Muscle layer of duodenum (tissue), 2 donors: Measurements from ENCODE around the gene LRP11.
"Not testable (repeated sequence)": the region's sequence is repeated elsewhere in the genome, so short reads cannot be mapped to it uniquely, and the experiment has no call there.

Experiments
- H3K27ac ChIP-seq: one replicate; pipeline ENCODE4 v1.7.0; 2013; ENCODE audit warnings: mild to moderate bottlenecking, low read length
- H3K27me3 ChIP-seq: one replicate; pipeline ENCODE4 v1.7.0; 2013; ENCODE audit warnings: low read depth, mild to moderate bottlenecking, control low read depth, low read length
- H3K36me3 ChIP-seq, 2 donors: one replicate each; pipeline ENCODE4 v1.7.0; 2013; ENCODE audit warnings: low read length in 2 of 2, control low read depth in 1 of 2, mild to moderate bottlenecking in 1 of 2; ENCODE audit not compliant: insufficient read depth in 2 of 2, control insufficient read depth in 1 of 2
- H3K4me1 ChIP-seq, 2 donors: one replicate each; pipeline ENCODE4 v1.7.0; 2013; ENCODE audit warnings: low read length in 2 of 2, mild to moderate bottlenecking in 2 of 2, control low read depth in 1 of 2, moderate library complexity in 1 of 2; ENCODE audit not compliant: insufficient read depth in 2 of 2, control insufficient read depth in 1 of 2
- H3K4me3 ChIP-seq, 2 donors: one replicate each; pipeline ENCODE4 v1.7.0; 2013; ENCODE audit warnings: low read length in 2 of 2, low read depth in 1 of 2, mild to moderate bottlenecking in 1 of 2
- H3K9me3 ChIP-seq, 2 donors: one replicate each; pipeline ENCODE4 v1.7.0; 2013; ENCODE audit warnings: low read length in 2 of 2, control low read depth in 1 of 2, mild to moderate bottlenecking in 1 of 2; ENCODE audit not compliant: control insufficient read depth in 1 of 2
- donor health status: healthy.

LRP11 gene

DNA sequence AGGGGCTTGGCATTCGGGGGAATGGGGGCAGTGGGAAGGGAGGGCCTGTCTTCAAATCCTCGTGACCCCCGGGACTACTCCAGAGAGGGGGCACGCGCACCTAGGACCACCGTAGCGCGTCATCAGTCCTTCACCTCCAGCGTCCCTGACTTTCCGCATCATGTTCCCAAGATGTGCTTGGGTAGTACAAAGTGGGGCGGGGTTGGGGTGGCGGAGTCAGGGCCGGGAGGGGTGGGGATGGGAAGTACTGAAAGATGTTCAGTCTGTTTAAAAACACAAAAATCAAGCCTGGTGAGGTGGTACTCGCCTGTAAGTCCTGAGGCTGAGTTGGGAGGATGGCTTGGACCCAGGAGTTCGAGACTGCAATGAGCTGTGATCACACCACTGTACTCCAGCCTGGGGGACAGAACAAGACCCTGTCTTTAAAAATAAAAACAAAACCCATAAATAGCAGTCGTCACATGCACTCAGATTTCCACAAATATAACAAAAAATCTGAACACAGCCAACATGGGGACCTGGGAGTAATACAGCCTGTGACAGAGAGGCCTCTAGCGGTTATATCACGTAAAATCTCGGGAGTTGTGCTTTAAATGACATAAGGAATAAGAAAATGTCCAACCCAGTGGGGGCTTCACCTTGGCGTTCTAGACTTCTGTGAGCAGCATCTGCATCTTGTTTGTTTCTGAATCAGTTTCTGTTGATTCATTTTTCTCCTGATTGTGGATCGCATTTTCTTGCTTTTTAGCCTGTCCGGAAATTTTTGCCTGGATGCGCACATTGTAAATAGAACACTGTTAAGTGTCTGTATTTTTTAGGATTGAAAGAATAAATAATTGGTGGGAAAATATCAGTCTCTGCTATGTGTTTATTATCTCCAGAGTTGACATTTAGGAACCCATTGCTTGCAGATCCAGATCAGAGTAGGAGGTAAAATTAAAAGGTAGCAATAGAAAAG lies 698 bp upstream of the LRP11 start:
- H3K4me1 ChIP-seq: peaks cover 3 to 10% of the 10 kb centered on the region in 2 donors
- H3K9me3 ChIP-seq: no peaks in the 10 kb centered on the region
- H3K36me3 ChIP-seq: no peaks in the 10 kb centered on the region
- H3K27me3 ChIP-seq: no peaks in the 10 kb centered on the region
- H3K4me3 ChIP-seq: peak overlapping the region; percentile 57 to 82
- H3K27ac ChIP-seq: peak overlapping the region; percentile 36

DNA sequence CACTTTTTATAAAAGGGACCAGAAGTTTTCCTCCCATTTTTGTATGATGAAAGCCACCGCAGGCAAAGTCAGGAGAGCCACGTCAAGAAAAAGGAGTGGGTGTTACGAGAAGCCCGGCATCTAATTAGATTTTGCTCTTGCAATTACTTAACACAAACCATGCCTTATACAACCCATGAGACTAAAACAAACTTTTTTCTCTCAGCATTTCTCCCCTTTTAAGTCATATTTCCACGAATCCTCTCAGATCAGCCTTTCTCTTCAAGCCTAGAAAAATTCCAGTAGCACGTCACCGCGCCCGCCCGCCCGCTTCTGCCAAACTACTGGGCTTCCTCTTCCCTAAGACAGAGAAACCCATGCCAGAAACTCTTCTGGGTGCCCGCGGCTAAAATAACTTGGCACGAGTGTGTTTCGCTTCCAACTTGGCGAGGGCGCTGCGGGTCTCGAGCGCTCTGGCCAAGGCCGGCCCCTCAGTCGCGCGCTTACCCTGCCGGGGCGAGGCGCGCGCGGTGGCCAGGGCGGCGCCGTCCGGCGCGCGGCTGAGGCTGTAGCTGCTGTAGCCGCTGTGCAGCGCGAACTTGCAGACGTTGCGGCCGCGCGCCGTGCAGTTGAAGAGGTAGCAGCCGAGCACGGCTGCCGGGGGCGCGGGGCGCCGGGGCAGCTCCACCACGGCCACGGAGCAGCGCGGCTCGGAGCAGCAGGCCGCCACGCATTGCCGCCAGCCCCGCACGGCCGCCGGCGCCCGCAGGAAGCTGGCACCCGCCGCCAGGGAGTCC lies 1.0 kb downstream of the LRP11 start:
- H3K27me3 ChIP-seq: no peaks in the 10 kb centered on the region
- H3K4me1 ChIP-seq: peaks cover 3 to 10% of the 10 kb centered on the region in 2 donors
- H3K4me3 ChIP-seq: peak overlapping the region; percentile 70 to 82
- no peaks in the 10 kb centered on the region for H3K9me3 ChIP-seq
- no peaks in the 10 kb centered on the region for H3K36me3 ChIP-seq
- H3K27ac ChIP-seq: peak overlapping the region; percentile 85

DNA sequence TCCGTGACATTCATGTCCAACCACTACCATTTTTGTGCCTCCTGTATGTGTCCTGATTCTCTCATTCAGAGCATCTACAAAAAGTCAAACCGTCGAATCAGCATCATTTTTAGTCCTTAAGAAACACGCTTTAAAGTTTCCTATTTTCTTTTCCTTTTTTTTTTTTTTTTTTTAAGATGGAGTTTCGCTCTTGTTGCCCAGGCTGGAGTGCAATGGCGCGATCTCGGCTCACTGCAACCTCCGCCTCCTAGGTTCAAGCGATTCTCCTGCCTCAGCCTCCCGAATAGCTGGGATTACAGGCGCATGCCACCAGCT lies 1.8 kb downstream of the LRP11 start:
- not testable (repeated sequence) for H3K36me3 ChIP-seq, H3K27me3 ChIP-seq, H3K27ac ChIP-seq, H3K4me1 ChIP-seq, H3K9me3 ChIP-seq
- peak overlapping the region in 1 of 2 donors; percentile 82 for H3K4me3 ChIP-seq

DNA sequence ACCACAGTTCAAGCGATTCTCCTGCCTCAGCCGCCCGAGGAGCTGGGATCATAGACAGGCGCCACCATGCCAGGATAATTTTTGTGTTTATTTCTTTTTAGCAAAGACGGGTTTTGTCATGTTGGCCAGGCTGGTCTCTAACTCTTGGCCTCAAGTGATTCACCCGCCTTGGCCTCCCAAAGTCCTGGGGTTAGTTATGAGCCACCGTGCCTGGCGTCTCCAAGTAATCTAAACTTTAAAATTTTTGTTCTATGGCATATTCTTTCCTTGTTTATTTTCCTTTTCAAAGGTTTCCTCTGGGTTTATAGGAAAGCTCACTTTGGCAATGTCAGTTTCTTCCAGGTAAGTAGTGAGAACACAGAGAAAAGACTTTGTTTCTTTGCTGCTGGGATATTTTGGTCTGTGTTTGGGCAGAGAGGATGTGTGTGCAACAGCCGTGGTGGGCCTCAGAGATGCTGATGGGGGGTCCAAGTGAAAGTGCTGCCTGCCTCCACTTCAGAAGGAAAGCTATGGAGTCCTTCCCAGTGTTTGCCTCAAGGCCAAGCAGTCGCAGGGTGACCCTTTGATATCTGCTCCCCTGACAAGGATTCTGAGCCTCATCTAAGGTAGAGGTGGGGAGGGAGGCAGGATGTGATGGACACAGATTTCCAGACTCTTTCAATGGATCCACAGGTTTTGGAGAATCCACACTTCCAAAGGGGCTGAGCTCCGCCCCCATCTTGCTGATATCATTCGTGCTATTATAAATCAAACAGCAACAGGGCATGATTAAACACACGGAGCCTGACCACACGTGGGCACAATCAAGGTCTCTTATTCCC lies 2.3 kb downstream of the LRP11 start:
- Histone ChIP-seq H3K4me1 (peaks cover 3 to 10% of the 10 kb centered on the region in 2 donors), H3K27me3 (no peaks in the 10 kb centered on the region), H3K4me3 (no peak overlapping the region), H3K27ac (no peak overlapping the region), H3K9me3 (no peaks in the 10 kb centered on the region), H3K36me3 (no peaks in the 10 kb centered on the region)

DNA sequence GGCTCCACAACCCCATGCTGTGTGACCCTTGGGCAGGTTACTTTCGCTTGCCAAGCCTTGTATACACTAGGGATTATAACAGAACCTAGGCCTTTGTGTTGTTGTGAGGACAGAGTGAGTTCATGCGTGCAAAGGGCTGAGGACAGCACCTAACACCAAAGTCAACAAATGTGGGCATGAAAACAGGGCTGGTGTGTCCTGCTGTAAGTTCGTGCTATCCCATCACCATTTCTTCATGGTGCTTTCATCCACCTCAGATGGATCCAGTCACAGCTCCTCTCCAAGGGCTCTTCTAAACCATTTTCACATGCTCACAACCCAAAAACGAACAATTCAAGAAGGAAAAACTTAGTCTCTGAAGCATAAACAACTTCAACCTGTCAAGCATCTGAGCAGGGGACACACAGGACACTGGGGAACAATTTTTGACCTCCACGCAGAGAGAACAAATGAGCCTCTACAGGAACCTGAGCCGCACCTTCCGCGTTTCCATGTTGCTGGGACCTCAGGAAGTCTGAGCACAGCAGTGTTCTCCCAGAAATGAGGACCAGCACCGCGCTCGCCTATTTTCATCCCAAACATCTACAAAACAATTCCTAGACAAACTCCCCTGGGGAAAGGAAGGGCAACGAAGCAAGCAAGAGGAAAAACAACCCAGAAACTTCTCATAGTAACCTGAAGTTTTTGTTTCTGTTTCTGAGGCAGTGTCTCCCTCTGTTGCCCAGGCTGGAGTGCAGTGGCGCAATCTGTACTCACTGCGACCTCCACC lies 3.1 kb downstream of the LRP11 start:
- H3K9me3 ChIP-seq: no peaks in the 10 kb centered on the region
- H3K4me3 ChIP-seq: no peak overlapping the region
- H3K27ac ChIP-seq: no peak overlapping the region
- H3K4me1 ChIP-seq: peaks cover 3 to 10% of the 10 kb centered on the region in 2 donors
- H3K36me3 ChIP-seq: no peaks in the 10 kb centered on the region
- no peaks in the 10 kb centered on the region for H3K27me3 ChIP-seq

DNA sequence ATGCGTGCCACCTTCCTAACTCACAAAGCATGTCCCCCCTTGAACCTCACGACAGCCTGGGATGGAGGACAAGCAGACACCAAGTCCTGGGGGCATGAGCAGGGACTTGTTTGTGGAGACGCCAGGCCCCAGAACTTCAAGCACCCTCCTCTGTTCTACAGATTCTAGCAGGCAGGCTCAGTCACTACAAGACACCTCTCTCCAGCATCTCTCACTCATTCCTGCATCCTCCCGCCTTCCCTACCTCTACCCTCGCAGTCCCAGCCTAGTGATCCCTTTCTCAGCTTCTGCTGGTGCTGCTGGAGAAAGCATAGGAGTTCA lies 3.7 kb downstream of the LRP11 start:
- Histone ChIP-seq H3K36me3 (no peaks in the 10 kb centered on the region), H3K9me3 (no peaks in the 10 kb centered on the region), H3K4me3 (no peak overlapping the region), H3K27me3 (no peaks in the 10 kb centered on the region), H3K4me1 (peaks cover 3 to 10% of the 10 kb centered on the region in 2 donors), H3K27ac (no peak overlapping the region)

DNA sequence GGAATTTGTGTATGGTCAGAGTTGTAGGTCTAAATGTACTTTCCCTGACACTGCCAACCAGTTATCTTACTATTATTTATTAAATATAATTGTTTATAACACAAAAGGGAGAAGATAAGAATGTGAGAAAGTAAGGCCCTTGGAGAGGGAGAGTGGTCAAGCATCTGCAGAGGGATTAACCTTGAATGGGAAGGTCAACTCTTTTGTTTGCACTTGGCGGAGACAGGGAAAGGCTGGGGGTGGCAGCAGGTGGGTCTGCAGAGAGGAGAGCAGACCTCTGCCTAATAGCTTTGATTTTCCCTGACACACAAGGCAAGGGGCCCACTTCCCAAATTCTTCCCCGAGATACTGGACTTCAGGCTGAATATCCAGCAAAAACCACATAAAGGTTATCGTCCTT lies 4.2 kb downstream of the LRP11 start:
- H3K4me3 ChIP-seq: no peak overlapping the region
- H3K36me3 ChIP-seq: no peaks in the 10 kb centered on the region
- H3K27ac ChIP-seq: no peak overlapping the region

DNA sequence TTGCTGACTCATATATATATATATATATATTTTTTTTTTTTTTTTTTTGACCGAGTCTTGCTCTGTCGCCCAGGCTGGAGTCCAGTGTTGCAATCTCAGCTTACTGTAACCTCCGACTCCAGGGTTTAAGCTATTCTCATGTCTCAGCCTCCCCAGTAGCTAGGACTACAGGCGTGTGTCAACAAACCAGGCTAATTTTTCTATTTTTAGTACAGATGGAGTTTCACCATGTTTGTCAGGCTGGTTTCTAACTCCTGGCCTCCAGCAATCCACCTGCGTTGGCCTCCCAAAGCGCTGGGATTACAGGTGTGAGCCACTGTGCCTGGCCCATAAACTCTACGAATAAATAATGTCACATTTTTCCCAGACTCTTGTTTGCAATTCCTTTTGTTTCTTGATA lies 4.8 kb downstream of the LRP11 start:
- no peak overlapping the region for H3K4me3 ChIP-seq
- no peaks in the 10 kb centered on the region for H3K9me3 ChIP-seq
- no peak overlapping the region for H3K27ac ChIP-seq
- H3K27me3 ChIP-seq: no peaks in the 10 kb centered on the region
- H3K36me3 ChIP-seq: no peaks in the 10 kb centered on the region
- peaks cover 3 to 11% of the 10 kb centered on the region in 2 donors for H3K4me1 ChIP-seq

More for the DNA sequence above, 4.2 kb downstream of the LRP11 start:
- H3K4me1 ChIP-seq: peaks cover 3 to 13% of the 10 kb centered on the region in 2 donors
- no peaks in the 10 kb centered on the region for H3K27me3 ChIP-seq
- no peaks in the 10 kb centered on the region for H3K9me3 ChIP-seq

DNA sequence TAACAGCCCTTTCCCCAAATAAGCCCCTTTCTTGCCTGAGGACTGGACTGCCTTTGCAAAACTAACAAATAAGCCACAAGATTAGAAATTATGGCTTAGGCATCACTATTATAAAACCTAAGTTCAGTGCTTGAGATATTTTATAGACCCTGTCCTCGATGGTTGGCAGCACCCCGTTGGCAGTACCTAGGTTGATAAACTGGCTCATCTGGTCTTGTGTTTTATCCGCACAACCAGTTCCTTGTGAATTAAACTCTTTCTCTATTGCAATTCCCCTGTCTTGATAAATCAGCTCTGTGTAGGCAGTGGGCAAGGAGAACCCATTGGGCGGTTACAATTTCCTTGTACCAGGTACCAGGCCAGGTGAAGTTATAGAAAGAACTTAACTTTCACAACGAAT lies 6.6 kb downstream of the LRP11 start:
- H3K4me1 ChIP-seq: peaks cover 3 to 8% of the 10 kb centered on the region in 2 donors
- no peaks in the 10 kb centered on the region for H3K27me3 ChIP-seq
- H3K9me3 ChIP-seq: no peaks in the 10 kb centered on the region
- no peaks in the 10 kb centered on the region for H3K36me3 ChIP-seq
- no peak overlapping the region for H3K4me3 ChIP-seq
- H3K27ac ChIP-seq: no peak overlapping the region

DNA sequence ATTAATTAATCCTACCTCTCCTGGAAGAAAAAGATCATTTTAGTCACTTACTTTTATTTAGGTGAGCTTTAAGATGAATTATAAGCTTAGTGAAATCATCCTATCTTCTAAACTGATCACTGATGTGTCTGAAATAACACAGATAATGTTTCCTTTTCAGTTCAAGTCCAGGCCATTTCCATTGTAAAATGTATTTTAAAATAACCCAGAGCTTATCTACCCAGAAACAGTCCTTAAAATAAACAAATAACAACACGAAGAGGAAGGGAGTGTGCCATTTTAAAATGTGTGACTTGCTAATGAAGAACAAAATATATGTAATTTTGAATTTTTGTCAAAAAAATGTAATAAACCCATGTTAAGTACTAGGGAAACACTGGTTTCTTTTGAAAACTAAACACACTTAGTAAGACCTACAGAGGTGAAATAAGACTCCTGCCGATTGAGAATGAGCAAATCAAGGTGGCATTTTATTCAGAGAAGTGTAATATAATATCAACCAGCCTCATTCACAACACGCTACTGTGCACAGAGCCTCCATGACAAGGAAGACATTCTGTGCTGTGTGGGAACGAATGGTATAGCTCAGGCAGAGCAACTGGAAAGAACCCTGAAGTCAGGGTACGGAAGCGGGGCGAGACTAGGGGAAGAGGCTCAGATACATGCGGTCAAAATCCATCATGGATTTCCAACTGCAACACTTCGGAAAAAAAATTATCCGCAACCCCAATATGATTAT lies 7.7 kb downstream of the LRP11 start:
- H3K36me3 ChIP-seq: peaks cover under 1 to 3% of the 10 kb centered on the region in 2 donors
- no peak overlapping the region for H3K27ac ChIP-seq
- H3K9me3 ChIP-seq: no peaks in the 10 kb centered on the region
- H3K27me3 ChIP-seq: no peaks in the 10 kb centered on the region
- H3K4me1 ChIP-seq: peaks cover 0 to 4% of the 10 kb centered on the region in 2 donors
- H3K4me3 ChIP-seq: no peak overlapping the region
